GM19455 (cell line): ENCODE data around the gene JAZF1.

ENCODE experiments used
- ATAC-seq: cut with Tn5 transposase; IDR thresholded peaks from one replicate; pipeline ENCODE4 v1.9.1; 2021; ENCODE audit not compliant: unreplicated experiment

The JAZF1 gene

GRCh38 chr7:28078036-28078901 lies 102.3 kb downstream of the JAZF1 start:
- ATAC-seq = no peak

GRCh38 chr7:28077616-28078015 lies 103.0 kb downstream of the JAZF1 start:
- no peak for ATAC-seq

- no peak for ATAC-seq
These were observed 104.0 kb downstream of the JAZF1 start for GRCh38 chr7:28076423-28077200.

- ATAC-seq = no peak
These were observed 104.8 kb downstream of the JAZF1 start for GRCh38 chr7:28075674-28076358.

GRCh38 chr7:28072876-28073514 lies 107.6 kb downstream of the JAZF1 start:
- ATAC-seq = no peak

- no peak for ATAC-seq
These were observed 109.0 kb downstream of the JAZF1 start for GRCh38 chr7:28071570-28071969.

- no peak for ATAC-seq
These were observed 110.1 kb downstream of the JAZF1 start for GRCh38 chr7:28070297-28071055.

GRCh38 chr7:28069807-28070206 lies 110.8 kb downstream of the JAZF1 start:
- ATAC-seq = no peak

GRCh38 chr7:28069388-28069787 lies 111.2 kb downstream of the JAZF1 start:
- no peak for ATAC-seq

- ATAC-seq = no peak
These were observed 111.8 kb downstream of the JAZF1 start for GRCh38 chr7:28068811-28069216.

GRCh38 chr7:28067171-28067570 lies 113.4 kb downstream of the JAZF1 start:
- no peak for ATAC-seq

- no peak for ATAC-seq
These were observed 114.8 kb downstream of the JAZF1 start for GRCh38 chr7:28065721-28066285.

- ATAC-seq = no peak
These were observed 115.3 kb downstream of the JAZF1 start for GRCh38 chr7:28065308-28065707.

- ATAC-seq = no peak
These were observed 116.2 kb downstream of the JAZF1 start for GRCh38 chr7:28064437-28064836.

- peak; percentile 90 for ATAC-seq
These were observed 118.2 kb downstream of the JAZF1 start for GRCh38 chr7:28062197-28062991.

GRCh38 chr7:28061824-28062196 lies 118.8 kb downstream of the JAZF1 start:
- peak; percentile 17 for ATAC-seq

GRCh38 chr7:28060371-28060950 lies 120.1 kb downstream of the JAZF1 start:
- ATAC-seq = no peak

- ATAC-seq = no peak
These were observed 125.4 kb downstream of the JAZF1 start for GRCh38 chr7:28055161-28055544.
